ENCODE measurements around the gene GUF1. TPM values are rescaled to one million over a fixed set of nuclear protein-coding genes. Genes with fewer than 3 reads are reported as not detected.
A peak's percentile ranks its signal among the peaks of the same experiment; 100 is the strongest.

GUF1 gene
- total and polyA plus RNA-seq, 2 of the 13 experiments (the other 11 are each of a cell fraction or from before 2014, with no cell fraction given), result 10.3 to 24.6 TPM

GRCh38 chr4:44661940-44662622 lies 16.1 kb upstream of the GUF1 start (continued):
- no peak for TF ChIP-seq ZNF142 (CRISPR knock-in tag; IDR thresholded peaks at IDR 0.05)

GRCh38 chr4:44662623-44663005 lies 15.6 kb upstream of the GUF1 start:
- no peaks in the 10 kb centered on the region for H3K9me3 ChIP-seq (ENCODE audit: low read length)
- H3K79me2 ChIP-seq (ENCODE audit: insufficient read depth, low read length), result no peaks in the 10 kb centered on the region
- H3K36me3 ChIP-seq (replicated peaks in 1 of 2; ENCODE audit: control insufficient read depth in 1 of 2, insufficient read depth in 2 of 2, low read length in 2 of 2), result no peaks in the 10 kb centered on the region
- no TSS peak for BruUV-seq (replicated peaks)
- H2AFZ ChIP-seq (ENCODE audit: low read length), result no peak overlapping the region
- no peak overlapping the region for H3K4me3 ChIP-seq (replicated peaks in 1 of 3; ENCODE audit: insufficient read depth in 1 of 3, low read depth in 2 of 3, low read length in 3 of 3)
- no peak overlapping the region for H3K27ac ChIP-seq (ENCODE audit: extremely low read length, insufficient read depth, low read length)
- H3K27me3 ChIP-seq (ENCODE audit: control insufficient read depth in 1 of 2, insufficient read depth in 2 of 2, low read length in 2 of 2), result no peaks in the 10 kb centered on the region
- no peak for FAIRE-seq
- ChIA-PET CTCF (ENCODE audit: low intra/inter-chr PET ratio, low total read pairs) (no interaction called here), POLR2A (interaction anchor here (1.4 kb wide), 1 partner anchor 16 kb away, joined by 4 read pairs; the partner anchor contains the start of gene GUF1)
- peak; percentile 52 for ATAC-seq
- WGBS (ENCODE audit: low lambda C conversion rate), result 33% methylated on average over 2 of the region's 2 CpGs
- no peaks in the 10 kb centered on the region for H4K20me1 ChIP-seq (ENCODE audit: insufficient read depth, low read length)
- no peak for TF ChIP-seq SP140L (CRISPR knock-in tag; IDR thresholded peaks at IDR 0.05; ENCODE audit: borderline replicate concordance)
- no peak for TF ChIP-seq ZNF710 (CRISPR knock-in tag; IDR thresholded peaks at IDR 0.05; ENCODE audit: borderline replicate concordance)
- no peak for TF ChIP-seq SRF (IDR thresholded peaks at IDR 0.05; ENCODE audit: low read depth, low read length)
- no peak for TF ChIP-seq RELA (CRISPR knock-in tag; IDR thresholded peaks at IDR 0.05)
- no peak for TF ChIP-seq ZNF558 (CRISPR knock-in tag; IDR thresholded peaks at IDR 0.05; ENCODE audit: borderline replicate concordance)
- no peak for TF ChIP-seq NFYC (CRISPR knock-in tag; IDR thresholded peaks at IDR 0.05)
- no peak for TF ChIP-seq MTERF4 (CRISPR knock-in tag; IDR thresholded peaks at IDR 0.05)
- no peak for TF ChIP-seq ZNF513 (CRISPR knock-in tag; conservative IDR thresholded peaks at IDR 0.05)
- TF ChIP-seq ZNF274 (CRISPR knock-in tag; IDR thresholded peaks at IDR 0.05), result no peak
- no peak for TF ChIP-seq CC2D1A (CRISPR knock-in tag; IDR thresholded peaks at IDR 0.05)
- in situ Hi-C loops (cut with HindIII; ENCODE audit: extremely low pct_ligation_motif_present, low pct_unique_long_range_greater_than_20kb), result no loop called here
- intact Hi-C loops (cut with micrococcal nuclease; ENCODE audit: unreplicated experiment), result no loop called here
- peaks cover 14% of the 10 kb centered on the region for H3K4me1 ChIP-seq (ENCODE audit: insufficient read depth, low read length)
- DNase-seq (ENCODE audit: low spot score), result no peak
- 0 out of 2 replicates have a peak overlapping the region, but pooled peaks have one; percentile 18 for H3K4me2 ChIP-seq (ENCODE audit: low read depth, low read length)
- no peak overlapping the region for H3K9ac ChIP-seq (ENCODE audit: insufficient read depth, low read depth, low read length)

Data from HepG2 (cell line).